Mucosa of descending colon (tissue), 3 donors: ENCODE results near the gene CYGB. TPM values are rescaled to one million over a fixed set of nuclear protein-coding genes. Genes with fewer than 3 reads are reported as not detected.
A peak's percentile ranks its signal among the peaks of the same experiment; 100 is the strongest.

Source experiments
- ATAC-seq: fragments of 200-7000 bp; cut with Tn5 transposase; one replicate; pipeline ENCODE4 v1.9.1; 2020; ENCODE audit warnings: mild to moderate bottlenecking, moderate library complexity
- DNase-seq, 3 donors: peaks; one replicate each; pipeline ENCODE4 v3.0.0-alpha.2; 2020
- H3K36me3 ChIP-seq: fragments of 200-600 bp; one replicate; pipeline ENCODE4 v1.8.0; 2021; ENCODE audit warnings: low read depth, mild to moderate bottlenecking
- H3K4me1 ChIP-seq: fragments of 200-600 bp; one replicate; pipeline ENCODE4 v1.8.0; 2021; ENCODE audit warnings: low read depth, mild to moderate bottlenecking
- H3K4me3 ChIP-seq: fragments of 200-600 bp; one replicate; pipeline ENCODE4 v1.8.0; 2021; ENCODE audit warnings: mild to moderate bottlenecking
- H3K9me3 ChIP-seq: fragments of 200-600 bp; one replicate; pipeline ENCODE4 v1.8.0; 2021; ENCODE audit warnings: mild to moderate bottlenecking
- intact Hi-C, 2 donors: fragments of 100-400 bp; cut with DNase I in 1 of 2; cut with micrococcal nuclease in 1 of 2; formaldehyde crosslinking; loops; one replicate each; pipeline versions ENCODE4 v1.11.0 to v1.11.1; 2022; cut with DNase I, micrococcal nuclease
- total RNA-seq, 3 donors: library from RNA; stranded (reverse); fragmentation: NEBNext Ultra II Directional in 2 of 3; extraction: Animal tissue kit (Norgen Biotek cat#: 25700) in 2 of 3; gene quantifications; one replicate each; pipeline versions ENCODE4 v1.2.1 to v1.2.4, GENCODE V29; 2021 to 2023
- TF ChIP-seq, protein P1 (sequence below): fragments of 200-600 bp; IDR thresholded peaks from one replicate; pipeline ENCODE4 v1.8.0; 2022; ENCODE audit warnings: antibody characterized with exemption, mild to moderate bottlenecking
- donor health status: DM: no; HTN: no; CAD: no; lungs with moderate emphysema.
- donor health status: DM: no; HTN: no; CAD: no.
- donor health status: DM: no; HTN: yes; CAD: no.

The CYGB gene
- total RNA-seq, 3 donors from 2014 or later = 10.6 to 24.0 (median 15.1) TPM

DNA sequence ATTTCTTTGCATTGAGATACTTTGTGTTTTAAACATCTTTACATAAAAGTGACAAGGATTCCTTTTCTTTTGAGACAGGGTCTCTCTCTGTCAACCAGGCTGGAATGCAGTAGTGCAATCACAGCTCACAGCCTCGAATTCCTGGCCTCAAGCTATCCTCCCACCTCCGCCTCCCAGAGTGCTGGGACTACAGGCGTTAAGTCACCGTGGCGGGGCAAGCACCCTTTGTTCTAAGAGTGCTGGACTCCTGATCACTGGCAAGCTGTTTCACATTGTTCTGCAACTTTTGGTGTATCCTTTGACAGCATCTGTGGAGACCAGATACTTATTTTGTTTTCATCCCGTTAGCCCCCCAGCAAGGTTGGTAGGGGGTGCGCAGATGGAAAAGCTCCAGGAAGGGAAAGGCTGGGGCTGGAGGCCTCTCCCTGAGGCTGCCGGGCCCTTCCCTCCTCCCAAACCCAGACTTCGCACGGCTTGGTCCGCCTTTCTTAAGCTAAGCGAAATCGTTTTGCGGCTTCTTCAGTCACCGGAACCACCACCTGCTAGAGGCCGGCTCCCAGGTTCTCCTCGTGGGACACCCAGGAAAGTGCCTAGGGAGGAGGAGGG is 47.0 kb upstream of the CYGB start:
- Histone ChIP-seq H3K4me3 (no peak overlapping the region), H3K4me1 (peaks cover 14% of the 10 kb centered on the region), H3K36me3 (no peaks in the 10 kb centered on the region), H3K9me3 (no peaks in the 10 kb centered on the region)
- intact Hi-C loops = no loop called here
- no peak for ATAC-seq
- DNase-seq = no peak
- TF ChIP-seq, protein P1, sequence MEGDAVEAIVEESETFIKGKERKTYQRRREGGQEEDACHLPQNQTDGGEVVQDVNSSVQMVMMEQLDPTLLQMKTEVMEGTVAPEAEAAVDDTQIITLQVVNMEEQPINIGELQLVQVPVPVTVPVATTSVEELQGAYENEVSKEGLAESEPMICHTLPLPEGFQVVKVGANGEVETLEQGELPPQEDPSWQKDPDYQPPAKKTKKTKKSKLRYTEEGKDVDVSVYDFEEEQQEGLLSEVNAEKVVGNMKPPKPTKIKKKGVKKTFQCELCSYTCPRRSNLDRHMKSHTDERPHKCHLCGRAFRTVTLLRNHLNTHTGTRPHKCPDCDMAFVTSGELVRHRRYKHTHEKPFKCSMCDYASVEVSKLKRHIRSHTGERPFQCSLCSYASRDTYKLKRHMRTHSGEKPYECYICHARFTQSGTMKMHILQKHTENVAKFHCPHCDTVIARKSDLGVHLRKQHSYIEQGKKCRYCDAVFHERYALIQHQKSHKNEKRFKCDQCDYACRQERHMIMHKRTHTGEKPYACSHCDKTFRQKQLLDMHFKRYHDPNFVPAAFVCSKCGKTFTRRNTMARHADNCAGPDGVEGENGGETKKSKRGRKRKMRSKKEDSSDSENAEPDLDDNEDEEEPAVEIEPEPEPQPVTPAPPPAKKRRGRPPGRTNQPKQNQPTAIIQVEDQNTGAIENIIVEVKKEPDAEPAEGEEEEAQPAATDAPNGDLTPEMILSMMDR = no peak

DNA sequence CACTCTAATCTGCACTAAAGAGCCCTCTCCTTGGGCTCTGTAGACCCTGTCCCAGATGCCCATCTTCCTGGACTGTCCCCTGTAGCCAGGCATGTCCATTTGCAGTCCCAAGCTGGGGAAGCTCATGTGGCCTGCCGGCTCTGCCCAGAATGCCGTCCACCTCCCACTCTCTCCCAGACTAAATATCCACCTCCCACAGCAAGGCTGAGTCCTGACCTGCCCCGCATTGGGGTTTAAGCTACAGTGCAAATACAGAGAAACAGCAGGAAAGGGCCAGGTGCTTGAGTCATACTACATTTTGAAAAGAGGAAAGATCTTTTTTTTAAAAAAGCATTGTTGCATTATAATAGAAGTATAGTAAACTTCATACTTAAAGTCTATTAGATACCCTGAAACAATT is 45.2 kb upstream of the CYGB start:
- intact Hi-C loops = no loop called here
- Histone ChIP-seq H3K4me1 (peaks cover 17% of the 10 kb centered on the region), H3K4me3 (no peak overlapping the region), H3K9me3 (no peaks in the 10 kb centered on the region), H3K36me3 (no peaks in the 10 kb centered on the region)
- no peak for ATAC-seq
- DNase-seq = no peak
- TF ChIP-seq, protein P1 = no peak

DNA sequence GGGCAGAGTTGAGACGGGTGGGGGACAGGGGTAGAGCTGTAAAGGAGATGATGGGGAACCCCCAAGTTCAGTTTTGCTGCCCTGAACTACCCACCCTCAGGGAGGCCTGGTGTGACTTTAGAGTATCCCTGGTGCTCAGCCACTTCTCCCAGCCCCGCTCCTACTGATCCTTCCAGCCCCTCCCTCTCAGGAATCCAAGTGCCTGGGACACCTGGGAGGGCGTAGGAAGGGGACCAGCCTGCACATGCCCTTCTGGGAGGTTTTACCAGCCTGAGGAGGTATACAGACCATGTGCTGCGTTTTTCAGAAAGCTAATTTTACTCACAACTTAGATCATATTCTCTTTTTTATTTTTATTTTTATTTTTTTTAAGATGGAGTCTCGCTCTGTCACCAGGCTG is 44.0 kb upstream of the CYGB start:
- no peak for ATAC-seq
- intact Hi-C loops = no loop called here
- Histone ChIP-seq H3K4me3 (no peak overlapping the region), H3K9me3 (no peaks in the 10 kb centered on the region), H3K36me3 (no peaks in the 10 kb centered on the region), H3K4me1 (peaks cover 17% of the 10 kb centered on the region)
- DNase-seq = no peak
- TF ChIP-seq, protein P1 = no peak

DNA sequence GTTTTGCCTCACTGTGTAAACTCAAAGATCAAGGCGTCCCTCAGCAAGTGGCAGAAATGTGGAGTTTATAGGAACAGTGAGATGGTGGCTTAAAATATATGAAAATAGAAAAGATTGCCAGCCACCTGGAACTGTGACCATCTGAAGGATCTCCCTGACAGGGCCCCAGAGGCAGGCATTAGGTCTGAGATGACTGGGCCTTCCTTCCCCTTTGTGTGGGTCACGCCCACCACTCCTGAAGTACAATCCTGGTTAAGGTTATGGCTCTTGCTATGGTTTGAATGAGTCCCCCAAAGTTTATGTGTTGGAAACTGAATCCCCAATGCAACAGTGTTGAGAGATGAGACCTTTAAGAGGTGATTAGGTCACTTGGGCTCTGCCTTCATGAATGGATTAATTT is 41.8 kb upstream of the CYGB start:
- TF ChIP-seq, protein P1 = no peak
- peaks cover 3% of the 10 kb centered on the region for H3K4me1 ChIP-seq
- ATAC-seq (no peak), DNase-seq (no peak)
- H3K9me3 ChIP-seq = no peaks in the 10 kb centered on the region
- H3K4me3 ChIP-seq = no peak overlapping the region
- H3K36me3 ChIP-seq = no peaks in the 10 kb centered on the region
- intact Hi-C loops = no loop called here

DNA sequence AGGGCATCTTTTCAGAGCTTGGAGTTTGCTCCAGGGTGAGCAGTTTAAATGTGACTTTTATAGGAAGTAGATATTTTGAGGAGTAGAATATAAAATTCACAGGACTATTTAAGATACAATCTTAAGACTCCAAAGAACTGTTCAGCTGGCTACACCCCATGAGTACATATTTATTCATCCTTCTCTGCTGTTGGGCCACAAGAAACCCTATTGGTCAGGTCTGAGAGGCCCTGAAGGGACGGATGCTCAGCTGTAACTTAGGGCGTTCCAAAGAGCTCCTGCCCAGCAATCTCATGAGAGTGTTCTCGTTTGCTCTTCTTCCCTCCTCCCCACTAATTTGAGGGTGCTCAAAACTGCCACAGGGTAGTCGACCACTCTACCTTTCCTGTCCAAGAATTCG is 40.9 kb upstream of the CYGB start:
- H3K4me3 ChIP-seq = no peak overlapping the region
- no peaks in the 10 kb centered on the region for H3K36me3 ChIP-seq
- peaks cover 3% of the 10 kb centered on the region for H3K4me1 ChIP-seq
- DNase-seq = peak in 1 of 3 donors; percentile 29
- intact Hi-C loops = no loop called here
- TF ChIP-seq, protein P1 = no peak
- no peaks in the 10 kb centered on the region for H3K9me3 ChIP-seq
- peak; percentile 87 for ATAC-seq

DNA sequence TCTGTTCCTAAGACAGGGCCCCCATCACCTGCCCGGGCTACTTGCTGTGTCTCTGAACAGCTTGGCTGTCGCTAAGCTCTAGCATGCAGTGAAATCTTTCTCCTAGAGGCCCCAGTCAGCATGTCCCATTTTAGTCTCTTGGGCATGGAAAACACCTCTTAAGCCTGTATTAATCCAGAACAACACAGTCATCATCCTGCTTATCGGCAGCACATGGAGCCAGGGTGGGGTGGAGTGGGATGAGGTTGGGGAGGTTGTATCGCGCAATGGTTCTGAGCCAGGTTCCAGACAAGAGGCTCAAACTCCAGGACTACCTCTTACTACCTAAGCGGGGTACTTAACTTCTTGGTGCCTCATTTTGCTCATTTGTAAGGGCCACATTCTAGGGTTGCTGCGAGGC is 40.4 kb upstream of the CYGB start:
- Histone ChIP-seq H3K4me3 (no peak overlapping the region), H3K4me1 (peaks cover 3% of the 10 kb centered on the region), H3K36me3 (no peaks in the 10 kb centered on the region), H3K9me3 (no peaks in the 10 kb centered on the region)
- intact Hi-C loops = no loop called here
- no peak for ATAC-seq
- DNase-seq = no peak
- TF ChIP-seq, protein P1 = no peak
